Neuron (in vitro differentiated cells): ENCODE measurements around the gene TMEM134.

Source experiments
- H2AFZ ChIP-seq: one replicate; pipeline ENCODE4 v1.6.1; 2013; ENCODE audit warnings: low read depth, mild to moderate bottlenecking, inconsistent platforms, low read length, moderate library complexity
- H3K27me3 ChIP-seq: one replicate; pipeline ENCODE4 v1.6.1; 2013; ENCODE audit warnings: low read length; ENCODE audit not compliant: insufficient read depth
- H3K36me3 ChIP-seq: one replicate; pipeline ENCODE4 v1.6.1; 2013; ENCODE audit warnings: low read length; ENCODE audit not compliant: insufficient read depth
- H3K4me1 ChIP-seq: one replicate; pipeline ENCODE4 v1.6.1; 2013; ENCODE audit warnings: low read length; ENCODE audit not compliant: insufficient read depth
- H3K4me3 ChIP-seq: 2 replicates; pipeline ENCODE4 v1.5.1; 2013; ENCODE audit warnings: mild to moderate bottlenecking, low read length, moderate library complexity
- H3K9me3 ChIP-seq: one replicate; pipeline ENCODE4 v1.6.1; 2013; ENCODE audit warnings: low read length

TMEM134 gene

DNA sequence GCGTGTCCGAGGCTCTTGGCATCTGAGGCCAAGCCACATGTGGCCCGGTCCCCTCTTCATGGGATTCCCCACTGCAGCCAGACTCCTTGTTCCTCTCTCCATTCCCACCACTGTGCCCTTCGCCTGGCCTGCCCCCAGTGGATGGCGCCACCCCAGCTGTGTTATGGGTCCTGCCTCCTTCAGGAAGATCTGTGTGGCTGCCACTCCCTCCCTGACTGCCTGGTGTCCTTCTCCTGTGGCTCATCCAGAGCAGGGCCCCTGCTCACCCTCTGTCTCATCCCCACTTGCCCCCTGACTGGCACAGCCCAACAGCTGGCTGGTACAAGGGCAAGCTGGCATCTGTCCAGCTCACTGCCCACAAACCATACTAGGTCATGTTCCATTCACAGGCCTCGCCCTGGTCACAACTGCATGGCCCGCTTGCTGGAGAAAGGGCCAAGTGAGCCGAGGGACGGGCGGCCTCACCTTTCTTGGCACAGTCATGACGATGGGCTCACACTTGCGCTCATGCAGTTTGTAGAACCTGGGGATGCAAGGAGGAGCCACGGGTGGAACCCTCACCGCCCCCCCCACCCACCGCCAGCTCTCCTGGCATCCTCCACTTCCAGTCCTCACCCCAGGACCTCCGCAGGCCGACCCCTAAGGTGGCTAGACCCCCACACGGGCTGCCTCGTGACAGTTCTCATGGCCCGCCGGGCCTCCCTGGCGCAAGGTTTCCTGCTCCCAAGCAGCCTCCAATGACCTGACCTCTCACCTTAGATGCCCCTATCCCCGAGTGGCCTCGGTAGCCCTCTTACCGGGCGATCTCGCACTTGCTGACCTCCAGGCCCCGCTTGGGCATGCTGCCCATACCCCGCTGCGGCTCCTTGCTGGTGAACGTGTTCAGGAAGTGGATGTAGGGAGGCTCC lies 29.5 kb downstream of the TMEM134 start:
- Histone ChIP-seq H3K4me3 (no peak overlapping the region), H3K36me3 (peaks cover 32% of the 10 kb centered on the region), H2AFZ (no peak overlapping the region), H3K27me3 (no peaks in the 10 kb centered on the region), H3K4me1 (peaks cover 7% of the 10 kb centered on the region), H3K9me3 (no peaks in the 10 kb centered on the region)

- Histone ChIP-seq H3K4me1 (peaks cover 7% of the 10 kb centered on the region), H2AFZ (no peak overlapping the region), H3K27me3 (no peaks in the 10 kb centered on the region), H3K36me3 (peaks cover 43% of the 10 kb centered on the region), H3K9me3 (no peaks in the 10 kb centered on the region), H3K4me3 (no peak overlapping the region)
Measured at GRCh38 chr11:67438158-67438902, 30.7 kb downstream of the TMEM134 start.

DNA sequence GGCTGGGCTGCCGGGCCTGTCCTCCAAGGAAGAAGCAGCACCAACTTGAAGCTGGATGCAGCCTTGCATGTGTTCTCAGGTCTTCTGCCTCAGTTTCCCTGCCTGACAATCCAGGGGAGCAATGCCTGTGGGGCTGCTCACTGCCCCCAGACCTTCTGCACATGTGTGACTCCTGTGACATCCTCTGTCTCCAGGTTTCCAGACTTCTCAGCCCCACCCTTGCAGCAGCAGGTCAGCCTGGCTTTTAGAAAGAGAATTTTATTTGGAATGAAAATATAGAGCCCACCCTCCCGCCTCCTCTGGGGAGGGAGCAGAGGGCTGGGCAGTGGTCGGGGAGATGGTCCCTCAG lies 31.3 kb downstream of the TMEM134 start:
- H3K4me1 ChIP-seq, result peaks cover 5% of the 10 kb centered on the region
- no peaks in the 10 kb centered on the region for H3K9me3 ChIP-seq
- H3K4me3 ChIP-seq, result no peak overlapping the region
- no peaks in the 10 kb centered on the region for H3K27me3 ChIP-seq
- peaks cover 48% of the 10 kb centered on the region for H3K36me3 ChIP-seq
- H2AFZ ChIP-seq, result no peak overlapping the region

DNA sequence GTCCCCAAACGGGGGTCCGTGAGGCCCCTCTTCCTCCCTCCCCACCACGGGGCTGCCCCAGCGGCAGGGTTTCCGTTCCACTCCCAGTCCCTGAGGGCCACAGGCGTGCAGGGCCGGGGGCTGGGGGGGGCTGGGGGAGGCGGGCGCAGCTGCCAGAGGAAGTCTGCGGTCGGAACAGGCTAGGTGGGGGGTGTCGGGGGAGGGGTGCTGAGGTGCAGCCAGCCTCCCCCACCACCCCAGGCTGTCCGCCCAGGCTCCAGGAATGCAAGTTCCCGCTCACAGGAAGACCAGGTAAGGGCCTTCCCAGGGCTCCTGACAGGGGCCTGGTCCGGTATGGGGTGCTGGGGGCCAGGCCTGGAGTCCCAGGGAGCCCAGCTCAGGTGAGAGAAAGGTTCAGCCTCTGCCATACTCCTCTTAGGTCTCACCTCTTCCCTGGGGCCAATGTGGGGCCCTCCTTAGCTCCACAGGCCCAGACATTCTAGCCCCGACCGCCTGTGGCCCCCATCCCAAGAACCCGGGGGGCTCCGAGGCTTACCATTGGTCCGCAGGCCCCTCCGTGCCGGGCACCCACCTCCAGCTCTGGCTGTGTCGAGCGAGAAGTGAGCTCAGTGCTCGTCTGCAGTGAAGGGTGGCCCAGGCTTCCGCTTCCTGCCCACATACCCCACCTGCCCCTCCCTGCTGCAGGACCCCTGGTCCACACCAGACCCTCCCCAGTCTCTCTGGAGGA lies 31.8 kb downstream of the TMEM134 start, which contains the start of gene PTPRCAP:
PTPRCAP (minus strand) TSS at position 601 of the 727 bp plus-strand sequence; CDS start at position 538, 63 bp downstream.
- peaks cover under 1% of the 10 kb centered on the region for H3K4me1 ChIP-seq
- H3K36me3 ChIP-seq, result peaks cover 53% of the 10 kb centered on the region
- no peak within 1 kb of the TSS for H2AFZ ChIP-seq
- no peaks in the 10 kb centered on the region for H3K27me3 ChIP-seq
- H3K4me3 ChIP-seq, result no peak within 1 kb of the TSS
- no peaks in the 10 kb centered on the region for H3K9me3 ChIP-seq

DNA sequence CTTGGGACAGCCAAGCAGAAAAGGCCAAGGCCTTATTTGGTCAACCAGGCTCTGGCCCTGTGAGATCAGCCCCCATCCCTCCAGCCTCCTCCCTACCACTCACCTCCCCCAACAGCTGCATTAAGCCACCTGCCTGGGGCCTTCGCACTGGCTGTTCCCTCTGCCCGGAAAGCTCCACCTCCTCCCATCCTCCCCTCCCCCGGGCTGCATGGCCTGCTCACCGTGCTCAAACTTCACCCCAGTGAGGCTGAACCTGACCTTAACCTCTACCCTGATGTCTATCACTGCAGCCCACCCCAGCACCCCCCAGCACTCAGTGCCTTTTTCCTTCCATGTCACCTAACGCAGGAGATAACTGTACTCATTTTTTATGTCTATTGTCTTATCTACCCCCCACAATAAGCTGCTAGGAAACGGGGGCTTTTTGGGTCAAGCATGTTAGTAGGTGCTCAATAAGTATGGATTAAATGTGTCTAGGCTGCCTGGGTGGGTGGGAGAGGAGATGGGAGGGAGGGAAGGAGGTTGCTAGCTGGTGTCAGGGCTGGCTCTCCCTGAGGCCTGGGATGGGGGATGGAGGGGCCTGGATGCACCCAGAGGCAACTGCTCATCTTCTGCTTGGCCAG lies 32.5 kb downstream of the TMEM134 start:
- Histone ChIP-seq H3K9me3 (no peaks in the 10 kb centered on the region), H3K4me3 (no peak overlapping the region), H3K27me3 (no peaks in the 10 kb centered on the region), H2AFZ (no peak overlapping the region), H3K36me3 (peaks cover 56% of the 10 kb centered on the region), H3K4me1 (no peaks in the 10 kb centered on the region)

DNA sequence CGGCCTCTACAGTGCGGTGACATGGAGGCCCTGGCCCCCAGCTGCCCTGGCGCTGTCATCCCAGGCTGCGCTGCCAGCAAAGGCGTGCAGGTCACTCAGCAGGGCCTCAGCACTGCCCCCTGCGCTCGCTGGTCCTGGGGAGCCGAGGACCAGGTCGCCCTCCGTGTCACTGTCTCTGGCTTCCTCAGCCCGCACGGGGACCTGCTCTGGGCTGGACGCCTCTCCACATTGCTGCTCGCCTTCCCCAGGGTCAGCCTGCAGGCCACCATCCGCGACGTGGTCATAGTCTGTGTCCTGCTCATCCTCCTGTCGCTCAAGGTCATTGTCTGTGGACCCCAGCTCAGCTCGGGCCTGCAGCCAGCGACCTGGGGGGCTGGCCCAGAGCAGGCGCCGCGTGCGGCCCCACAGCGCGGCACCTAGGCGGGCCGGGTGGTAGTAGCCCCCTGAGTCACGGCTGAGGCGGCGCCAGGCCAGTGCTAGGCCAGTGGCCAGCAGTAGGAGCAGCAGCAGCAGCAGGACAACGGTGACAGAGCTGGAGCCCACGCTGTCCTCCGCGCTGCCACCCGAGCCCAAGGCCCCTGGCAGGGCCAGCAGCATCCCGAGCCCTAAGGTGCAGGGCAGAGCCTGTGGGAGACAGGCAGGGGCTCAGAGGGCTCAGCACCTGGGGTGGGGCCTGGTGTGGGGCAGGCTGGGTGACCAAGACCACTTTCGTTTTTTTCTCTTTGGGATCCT lies 33.2 kb downstream of the TMEM134 start:
- Histone ChIP-seq H3K27me3 (no peaks in the 10 kb centered on the region), H3K9me3 (no peaks in the 10 kb centered on the region), H3K4me1 (no peaks in the 10 kb centered on the region), H2AFZ (no peak overlapping the region), H3K36me3 (peaks cover 53% of the 10 kb centered on the region), H3K4me3 (no peak overlapping the region)

DNA sequence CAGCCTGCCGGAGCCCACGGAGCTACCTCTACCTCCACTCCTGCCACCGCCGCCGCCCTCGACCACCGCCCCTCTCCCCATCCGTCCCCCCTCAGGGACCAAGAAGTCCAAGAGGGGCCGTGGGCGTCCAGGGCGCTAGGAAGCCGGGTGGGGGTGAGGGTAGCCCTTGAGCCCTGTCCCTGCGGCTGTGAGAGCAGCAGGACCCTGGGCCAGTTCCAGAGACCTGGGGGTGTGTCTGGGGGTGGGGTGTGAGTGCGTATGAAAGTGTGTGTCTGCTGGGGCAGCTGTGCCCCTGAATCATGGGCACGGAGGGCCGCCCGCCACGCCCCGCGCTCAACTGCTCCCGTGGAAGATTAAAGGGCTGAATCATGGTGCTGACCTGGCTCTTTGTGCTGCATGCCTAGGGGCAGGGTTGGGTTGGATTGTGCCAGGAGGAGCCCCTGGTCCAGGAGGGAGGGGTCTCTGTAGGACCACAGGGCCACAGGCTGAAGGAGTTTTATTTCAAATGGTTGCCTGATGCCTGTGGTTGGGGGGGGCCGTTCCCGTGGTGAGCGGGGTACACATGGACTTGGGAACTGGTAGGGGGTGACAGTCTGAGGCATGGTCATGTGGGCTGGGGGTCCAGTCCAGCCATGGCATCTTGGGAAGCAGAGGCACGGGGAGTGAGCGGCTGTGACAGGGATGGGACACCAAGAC lies 33.9 kb downstream of the TMEM134 start:
- H3K4me3 ChIP-seq, result no peak overlapping the region
- H2AFZ ChIP-seq, result no peak overlapping the region
- H3K9me3 ChIP-seq, result no peaks in the 10 kb centered on the region
- no peaks in the 10 kb centered on the region for H3K4me1 ChIP-seq
- H3K27me3 ChIP-seq, result no peaks in the 10 kb centered on the region
- peaks cover 54% of the 10 kb centered on the region for H3K36me3 ChIP-seq

DNA sequence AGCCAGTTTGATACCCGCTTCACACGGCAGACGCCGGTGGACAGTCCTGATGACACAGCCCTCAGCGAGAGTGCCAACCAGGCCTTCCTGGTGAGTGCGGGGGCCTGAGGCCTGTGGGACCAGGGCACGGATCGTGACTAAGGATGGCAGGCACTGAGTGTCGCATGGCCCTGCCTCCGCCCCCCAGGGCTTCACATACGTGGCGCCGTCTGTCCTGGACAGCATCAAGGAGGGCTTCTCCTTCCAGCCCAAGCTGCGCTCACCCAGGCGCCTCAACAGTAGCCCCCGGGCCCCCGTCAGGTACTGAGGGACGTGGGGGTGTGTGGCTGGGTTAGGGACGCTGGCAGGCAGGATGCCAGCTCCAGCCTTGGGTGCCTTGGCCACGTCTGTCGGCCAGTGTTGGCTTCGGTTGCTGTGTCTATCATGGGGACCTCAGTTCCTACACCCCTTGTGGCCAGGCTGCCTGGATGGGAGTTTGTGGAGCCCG lies 34.6 kb downstream of the TMEM134 start:
- no peak overlapping the region for H3K4me3 ChIP-seq
- no peaks in the 10 kb centered on the region for H3K27me3 ChIP-seq
- H3K36me3 ChIP-seq, result peaks cover 52% of the 10 kb centered on the region
- no peak overlapping the region for H2AFZ ChIP-seq
- no peaks in the 10 kb centered on the region for H3K9me3 ChIP-seq
- H3K4me1 ChIP-seq, result peaks cover 2% of the 10 kb centered on the region

DNA sequence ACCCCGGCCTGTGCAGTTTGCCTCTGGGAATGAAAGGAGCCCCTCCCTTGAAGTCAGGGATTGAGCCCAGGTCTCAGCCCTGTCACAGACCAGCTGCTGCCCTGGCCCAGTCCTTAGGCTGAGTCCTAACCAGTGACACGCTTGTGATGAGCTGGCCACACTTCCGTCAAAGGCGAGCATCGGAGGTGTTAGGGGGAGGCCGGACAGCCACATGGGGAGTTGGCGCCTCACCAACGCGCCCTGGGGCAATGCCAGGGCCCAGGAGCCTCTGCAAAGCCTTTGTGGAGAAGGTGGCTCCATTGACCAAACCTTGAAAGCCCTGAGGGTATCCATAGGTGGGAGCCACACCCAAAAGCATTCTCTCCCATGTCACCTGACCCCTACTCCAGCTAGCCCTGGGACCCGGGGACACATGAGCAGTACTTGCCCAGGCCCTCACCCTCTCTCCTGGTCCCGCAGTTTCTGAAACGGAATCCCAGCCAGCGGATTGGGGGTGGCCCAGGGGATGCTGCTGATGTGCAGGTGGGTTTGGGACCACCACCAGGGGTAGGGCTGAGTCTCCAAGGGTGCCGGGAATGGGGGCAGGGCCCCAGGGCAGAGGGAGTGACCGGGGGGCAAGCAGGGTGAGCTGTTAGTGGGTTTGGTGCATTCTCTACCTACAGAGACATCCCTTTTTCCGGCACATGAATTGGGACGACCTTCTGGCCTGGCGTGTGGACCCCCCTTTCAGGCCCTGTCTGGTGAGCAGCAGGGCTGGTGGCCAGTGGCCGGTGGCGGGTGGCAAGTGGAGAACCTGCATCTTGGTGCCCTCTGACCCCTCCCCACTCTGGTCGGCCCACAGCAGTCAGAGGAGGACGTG lies 35.3 kb downstream of the TMEM134 start:
- Histone ChIP-seq H3K4me1 (peaks cover 7% of the 10 kb centered on the region), H3K36me3 (peaks cover 48% of the 10 kb centered on the region), H2AFZ (no peak overlapping the region), H3K27me3 (no peaks in the 10 kb centered on the region), H3K4me3 (no peak overlapping the region), H3K9me3 (no peaks in the 10 kb centered on the region)

DNA sequence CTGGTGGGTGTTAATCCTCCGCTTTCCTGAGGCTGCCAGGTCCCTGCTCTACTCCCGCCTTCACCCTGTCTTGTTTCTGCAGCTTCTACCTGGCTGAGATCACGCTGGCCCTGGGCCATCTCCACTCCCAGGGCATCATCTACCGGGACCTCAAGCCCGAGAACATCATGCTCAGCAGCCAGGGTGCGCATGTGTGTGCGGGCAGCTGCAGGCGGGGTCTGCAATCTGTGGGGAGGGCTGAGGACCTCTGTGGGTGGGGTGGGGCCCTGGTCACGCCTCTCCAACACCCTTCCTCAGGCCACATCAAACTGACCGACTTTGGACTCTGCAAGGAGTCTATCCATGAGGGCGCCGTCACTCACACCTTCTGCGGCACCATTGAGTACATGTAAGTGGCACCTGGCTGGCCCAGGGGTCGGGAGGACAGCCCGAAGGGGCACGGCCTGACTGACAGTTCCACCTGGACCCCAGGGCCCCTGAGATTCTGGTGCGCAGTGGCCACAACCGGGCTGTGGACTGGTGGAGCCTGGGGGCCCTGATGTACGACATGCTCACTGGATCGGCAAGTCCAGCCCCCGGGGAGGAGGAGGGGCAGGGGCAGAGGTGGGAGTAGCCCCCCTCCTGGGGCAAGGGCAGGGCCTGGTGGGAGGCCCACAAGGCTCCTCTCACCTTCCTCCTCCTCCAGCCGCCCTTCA lies 36.2 kb downstream of the TMEM134 start:
- Histone ChIP-seq H3K27me3 (no peaks in the 10 kb centered on the region), H3K9me3 (no peaks in the 10 kb centered on the region), H2AFZ (no peak overlapping the region), H3K36me3 (peaks cover 42% of the 10 kb centered on the region), H3K4me3 (no peak overlapping the region), H3K4me1 (peaks cover 8% of the 10 kb centered on the region)
